ENCODE measurements around the gene IL1A.

IL1A gene

DNA sequence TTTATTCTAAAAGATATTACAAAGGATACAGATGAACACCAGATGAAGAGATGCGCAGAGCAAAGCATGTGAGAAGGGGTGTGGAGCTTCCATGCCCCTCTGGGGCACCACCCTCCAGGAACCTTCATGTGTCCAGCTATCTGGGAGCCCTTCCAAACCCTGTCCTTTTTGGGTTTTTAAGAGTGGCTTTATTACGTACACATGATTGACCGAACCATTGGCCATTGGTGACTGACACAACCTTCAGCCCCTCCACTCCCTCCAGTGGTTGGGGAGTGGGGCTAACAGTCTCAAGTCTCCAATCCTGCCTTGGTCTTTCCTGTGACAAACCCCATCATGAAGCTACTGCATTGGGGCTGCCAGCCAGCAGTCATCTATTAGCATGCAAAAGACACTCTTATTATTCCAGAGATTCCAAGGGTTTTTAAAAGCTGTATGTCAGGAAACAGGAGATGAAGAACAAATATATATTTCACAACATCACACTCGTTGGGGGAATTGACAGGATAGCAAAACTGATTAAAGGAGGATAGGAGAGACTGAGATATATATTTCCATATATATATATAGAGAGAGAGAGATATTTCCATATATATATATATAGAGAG lies 32.9 kb upstream of the IL1A start:
- no peak for DNase-seq

DNA sequence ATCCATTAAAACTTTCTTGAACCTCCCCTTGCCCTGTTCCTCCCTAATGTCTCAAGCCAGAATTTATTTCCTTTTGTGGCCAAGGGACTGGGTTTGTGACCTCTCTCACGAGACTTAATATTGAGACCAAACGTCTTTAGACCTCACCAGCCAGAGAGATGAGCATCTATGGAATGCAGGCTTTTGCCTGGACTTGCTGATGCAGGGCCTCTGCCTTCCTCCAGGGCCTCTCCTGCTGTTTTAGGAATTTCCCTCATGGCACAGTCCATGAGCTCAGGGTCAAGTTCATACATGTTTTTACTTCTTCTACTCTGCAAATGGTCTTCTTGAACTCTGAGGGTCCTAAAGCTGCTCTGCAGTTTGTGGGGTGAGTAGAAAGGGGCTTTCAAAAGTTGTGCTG lies 30.0 kb upstream of the IL1A start:
- DNase-seq, result no peak

DNA sequence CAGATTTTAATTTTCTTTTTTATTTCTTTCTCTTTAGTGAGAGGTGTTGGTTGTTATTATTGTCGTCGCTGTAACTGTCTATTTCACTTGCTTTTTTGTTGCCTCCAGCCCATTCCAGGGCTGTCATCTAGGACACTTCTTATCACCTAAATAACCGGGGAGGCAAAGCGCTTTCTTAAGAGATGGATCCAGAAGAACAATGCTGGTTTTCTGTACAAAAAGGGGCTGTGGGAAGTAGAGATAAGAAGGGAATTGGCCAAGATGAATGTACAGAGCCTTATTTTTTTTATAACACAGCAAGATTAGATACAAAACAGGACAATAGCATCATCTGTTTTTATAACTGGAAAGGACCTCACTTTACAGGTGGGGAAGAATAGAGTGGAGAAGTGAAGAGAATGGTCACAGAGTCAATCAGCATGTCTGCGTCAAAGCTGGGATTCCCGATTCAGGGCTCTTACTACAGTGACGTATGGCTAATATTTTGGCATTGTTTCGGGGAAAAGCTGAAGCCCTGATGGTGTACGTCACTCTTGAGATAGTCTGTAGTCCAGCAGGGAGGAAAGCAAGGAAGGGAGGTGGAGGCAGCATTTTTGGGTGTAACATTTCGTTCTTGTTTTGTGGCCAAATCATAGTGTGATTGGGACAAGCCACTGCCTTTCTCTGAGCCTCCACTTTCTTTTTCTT lies 29.1 kb upstream of the IL1A start:
- no peak for DNase-seq

DNA sequence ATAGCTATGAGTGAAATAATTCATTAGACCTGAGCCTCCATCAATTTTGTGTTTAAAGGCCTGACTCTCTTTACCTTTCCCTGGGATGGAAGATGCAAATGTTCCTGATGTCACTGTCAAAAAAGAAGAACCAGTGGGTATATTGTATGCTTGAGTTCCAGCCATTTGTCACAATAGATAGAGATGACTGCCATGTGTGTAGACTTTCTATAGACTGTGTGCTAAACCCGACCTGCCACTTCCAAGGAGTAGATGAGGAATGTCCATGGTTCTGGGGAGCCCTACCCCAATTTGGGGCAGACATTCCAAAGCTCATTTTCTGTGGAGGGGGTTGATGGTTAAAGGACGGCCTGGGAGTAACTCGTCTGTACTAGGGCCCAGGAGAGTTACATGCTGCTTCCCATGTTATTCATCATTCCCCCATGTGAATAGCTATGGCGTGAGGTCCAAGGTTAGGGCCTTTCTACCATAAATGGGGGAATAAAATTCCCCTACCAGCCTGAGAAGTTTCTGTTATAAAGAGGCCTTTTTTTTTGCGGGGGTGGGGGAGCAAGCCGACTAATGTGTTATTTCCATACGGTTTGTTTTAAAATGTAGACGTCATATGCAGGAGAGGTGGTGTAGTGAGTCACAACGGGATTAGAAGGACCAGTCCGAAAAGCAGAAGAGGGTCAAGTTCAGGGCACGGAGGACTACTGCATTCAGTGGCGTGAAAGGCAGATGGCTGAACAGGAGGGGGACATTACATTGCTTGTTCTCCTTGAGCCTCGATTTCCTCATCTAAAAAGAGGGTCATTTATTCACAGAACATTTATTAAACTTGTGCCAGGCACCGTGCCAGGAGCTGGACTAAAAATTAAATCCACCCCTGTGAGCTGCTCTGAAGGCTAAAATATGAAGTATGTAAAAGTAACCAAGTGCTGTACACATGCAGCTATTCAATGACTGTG lies 28.3 kb upstream of the IL1A start:
- no peak for DNase-seq

DNA sequence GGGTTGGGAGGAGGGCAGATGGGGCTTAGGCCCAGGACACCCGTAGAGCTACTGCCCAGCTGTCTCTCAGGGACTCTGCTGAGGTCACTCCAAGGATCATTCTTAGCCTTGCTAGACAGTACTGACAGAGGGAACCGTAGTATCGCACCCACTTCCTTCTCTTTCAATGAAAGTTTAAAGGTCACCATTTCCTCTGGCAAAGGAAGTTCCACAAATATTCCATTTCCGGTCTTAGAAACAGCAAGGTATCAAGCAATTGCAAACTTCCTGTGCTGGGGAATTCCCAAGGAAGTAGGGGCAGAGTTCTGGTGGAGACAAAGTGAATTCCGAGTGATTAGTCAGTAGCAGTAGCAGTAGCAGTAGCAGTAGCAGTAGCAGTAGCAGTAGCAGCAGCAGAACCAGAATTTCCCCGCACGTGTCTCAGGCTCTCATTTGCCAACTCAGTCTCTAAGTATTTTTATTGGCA lies 27.6 kb upstream of the IL1A start:
- DNase-seq, result no peak

DNA sequence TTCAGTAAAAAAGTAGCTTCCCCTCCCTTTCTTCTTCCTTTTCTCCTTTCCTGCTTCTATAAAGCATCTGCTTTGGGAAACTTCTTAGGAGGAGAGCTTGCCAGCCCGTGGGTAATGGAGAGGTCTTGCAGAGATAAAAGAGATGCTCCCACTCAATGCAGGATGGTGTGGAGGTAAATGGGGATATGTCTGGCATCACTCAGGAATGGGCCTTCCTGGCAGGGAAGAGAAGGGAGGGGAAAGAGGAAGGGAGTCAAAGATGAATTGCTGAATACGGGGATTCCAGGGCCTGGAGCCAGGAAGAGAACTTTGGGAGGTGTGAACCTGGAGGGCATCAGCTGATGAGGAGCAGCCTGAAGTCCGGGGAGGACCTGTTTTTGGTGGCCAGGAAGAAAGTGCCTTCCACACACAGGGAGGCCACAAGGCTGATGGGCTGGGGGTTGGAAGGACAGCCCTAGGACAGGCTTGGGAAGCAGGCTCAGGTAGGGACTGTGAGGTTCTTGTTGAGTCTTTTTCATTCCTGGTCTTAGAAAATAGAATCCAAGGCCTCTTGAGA lies 27.1 kb upstream of the IL1A start:
- DNase-seq, result no peak

DNA sequence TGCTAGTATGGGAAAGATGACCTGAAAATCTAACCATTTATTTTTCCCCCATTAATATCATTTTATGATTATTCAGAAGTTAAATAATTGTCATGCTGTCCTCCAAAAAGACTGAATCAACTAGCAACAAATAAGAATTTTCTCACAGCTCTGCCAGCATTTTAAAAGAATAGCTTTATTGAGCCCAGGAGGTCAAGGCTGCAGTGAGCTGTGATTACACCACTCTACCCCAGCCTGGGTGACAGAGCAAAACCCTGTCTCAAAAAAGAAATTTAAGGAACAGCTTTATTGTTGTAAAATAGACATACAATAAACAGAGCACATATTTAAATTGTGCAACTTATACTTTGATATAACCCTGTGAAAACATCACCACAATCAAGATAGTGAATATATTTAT lies 24.8 kb upstream of the IL1A start:
- DNase-seq, result no peak

DNA sequence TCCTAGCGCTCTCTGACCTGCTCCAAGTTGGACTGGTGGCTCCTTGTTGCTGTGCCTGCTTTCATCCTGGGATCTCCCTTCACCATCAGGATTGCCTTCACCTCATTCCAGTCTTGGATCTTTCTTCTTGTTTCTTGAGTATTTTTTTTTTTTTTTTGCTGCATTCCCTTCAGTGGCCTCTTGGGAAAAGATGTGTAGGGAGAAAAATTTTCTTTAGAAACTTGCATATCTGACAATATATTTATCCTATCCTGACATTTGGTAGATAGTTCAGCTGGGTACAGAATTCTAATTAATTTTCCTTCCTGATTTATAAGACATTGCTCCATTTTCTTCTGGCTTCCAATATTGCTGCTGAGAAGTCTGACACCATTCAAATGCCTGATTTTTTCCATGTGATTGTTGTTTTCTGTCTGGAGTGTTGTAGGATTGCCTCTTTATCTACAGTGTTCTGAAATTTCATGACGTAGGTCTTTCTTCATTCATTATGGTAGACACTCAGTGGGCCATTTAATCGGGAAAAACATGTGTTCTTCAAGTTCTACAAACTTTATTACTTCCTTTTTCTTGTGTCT lies 23.0 kb upstream of the IL1A start:
- DNase-seq, result no peak

DNA sequence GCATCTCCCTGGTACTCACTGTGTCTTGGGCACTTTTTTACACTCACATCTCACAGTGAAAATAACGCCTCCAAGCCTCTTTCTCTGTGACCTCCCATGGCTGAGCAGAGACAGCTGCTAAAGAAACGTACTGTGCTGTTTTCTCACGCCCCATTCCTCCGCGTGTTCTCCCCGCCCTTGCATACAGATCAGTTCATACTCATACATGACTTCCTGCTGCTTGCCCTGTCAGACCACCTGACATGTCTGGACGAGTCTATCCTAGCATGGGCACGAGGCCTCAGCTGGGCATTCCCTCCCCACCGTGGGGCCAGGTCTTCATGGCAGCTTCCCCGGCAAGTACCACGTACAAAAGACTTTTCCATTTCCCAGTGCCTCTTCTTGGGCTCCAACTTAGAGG lies 21.2 kb upstream of the IL1A start:
- no peak for DNase-seq

DNA sequence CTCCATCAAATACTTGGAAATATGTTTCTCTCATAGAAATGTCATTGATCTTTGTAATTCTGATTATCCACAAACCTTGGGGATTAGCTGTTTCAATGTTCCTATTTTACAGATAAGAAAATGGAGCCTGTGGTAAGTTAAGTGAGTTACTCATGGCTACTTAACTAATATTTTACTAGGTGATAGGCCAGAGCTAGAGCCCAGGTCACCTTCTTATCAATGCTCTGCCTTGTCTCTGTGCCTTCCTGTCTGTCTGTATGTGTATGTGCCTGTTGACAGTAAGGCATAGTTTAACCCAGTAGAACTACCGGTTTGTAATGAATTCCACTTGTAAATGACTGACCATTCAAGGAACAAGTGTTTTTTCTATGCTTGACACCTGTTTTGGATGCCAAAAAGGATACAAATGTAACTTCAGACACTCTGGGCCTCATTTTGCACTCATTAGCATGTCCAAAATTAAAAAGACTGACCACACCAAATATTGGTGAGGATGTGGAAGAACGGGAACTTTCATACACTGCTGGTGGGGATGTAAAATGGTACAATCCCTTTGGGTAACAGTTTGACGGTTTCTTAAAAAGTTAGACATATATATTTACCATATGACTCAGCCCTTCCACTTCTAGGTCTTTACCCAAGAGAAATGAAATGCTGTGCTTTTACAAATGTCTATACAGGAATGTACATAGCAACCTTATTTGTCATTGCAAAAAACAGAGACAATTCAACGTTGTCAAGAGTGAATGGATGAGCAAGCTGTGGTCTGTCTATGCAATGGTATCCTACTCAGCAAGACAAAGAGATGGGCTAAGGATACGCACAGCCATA lies 19.6 kb upstream of the IL1A start:
- no peak for DNase-seq

DNA sequence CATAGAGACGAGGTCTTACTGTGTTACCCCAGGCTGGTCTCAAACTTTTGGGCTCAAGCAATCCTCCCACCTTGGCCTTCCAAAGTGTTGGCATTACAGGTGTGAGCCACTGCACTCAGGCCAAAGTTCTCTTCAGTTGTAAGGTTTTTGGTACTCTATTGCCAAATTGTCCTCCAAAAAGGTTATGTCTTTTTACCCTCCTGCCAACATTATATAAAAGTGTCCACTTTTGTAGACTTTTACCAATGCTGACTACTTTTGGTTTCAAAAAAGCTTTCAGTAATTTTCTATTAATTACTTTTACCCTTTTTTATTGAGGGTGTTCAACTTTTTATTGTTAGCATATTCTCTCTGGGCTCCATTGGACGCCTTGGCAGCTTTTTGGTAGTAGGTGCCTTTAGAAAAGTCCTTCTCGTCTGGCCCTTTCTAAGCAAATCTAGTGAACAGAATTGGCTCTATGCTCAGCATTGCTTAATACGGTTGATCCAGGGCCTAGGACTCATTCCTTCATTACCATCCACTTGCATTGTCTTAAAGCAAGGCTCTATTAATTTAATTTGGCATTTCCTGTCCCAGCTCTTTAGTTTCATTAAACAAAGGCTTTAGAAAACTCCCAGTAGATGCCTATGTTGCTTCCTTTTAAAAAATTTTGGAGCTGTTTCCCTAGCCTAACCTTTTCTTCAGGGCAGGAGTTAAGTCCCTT lies 16.7 kb upstream of the IL1A start:
- no peak for DNase-seq

DNA sequence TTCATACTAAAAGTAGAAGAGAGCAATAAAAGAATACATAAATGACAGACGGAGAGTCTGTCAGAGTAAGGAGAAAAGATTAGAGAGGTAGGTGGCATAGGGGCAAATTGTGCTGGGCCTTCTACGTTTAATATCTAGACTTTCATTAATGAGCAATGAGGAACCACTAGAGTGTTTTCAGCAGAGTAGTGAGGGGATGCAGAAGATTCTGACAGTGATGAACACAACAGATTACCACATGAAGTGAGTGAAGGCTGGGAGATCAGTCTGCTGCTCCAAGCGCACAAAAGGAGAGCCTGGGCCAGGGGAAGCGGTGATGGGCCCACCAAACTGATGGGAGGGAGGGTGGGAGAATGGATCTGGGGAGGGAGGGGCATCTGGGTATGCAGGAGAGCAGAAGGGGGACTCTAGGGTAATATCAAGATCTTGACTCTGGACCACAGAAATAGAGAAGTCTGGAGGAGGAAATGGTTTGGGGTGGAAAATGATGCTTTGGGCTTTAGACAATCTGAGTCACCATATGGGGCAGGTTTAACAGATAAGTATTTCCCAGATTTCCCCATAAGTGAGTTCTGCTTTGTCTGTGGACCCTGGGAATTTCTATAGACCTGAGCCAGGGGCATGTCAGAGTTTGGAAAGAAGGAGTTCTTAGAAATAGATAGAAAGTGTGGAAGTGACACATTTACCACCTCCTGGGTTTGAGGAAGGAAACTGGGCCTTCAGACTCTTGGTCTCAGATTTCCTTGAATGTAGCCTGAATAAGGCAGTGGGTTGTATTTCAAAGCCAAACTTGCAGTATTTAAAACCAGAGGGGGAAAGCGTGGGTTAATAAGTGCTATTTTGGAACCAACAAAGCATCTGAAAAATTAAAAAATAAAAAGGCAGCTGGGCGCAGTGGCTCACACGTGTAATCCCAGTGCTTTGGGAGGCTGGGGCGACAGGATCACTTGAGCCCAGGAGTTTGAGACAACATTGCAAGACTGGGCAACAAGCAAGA lies 15.0 kb upstream of the IL1A start:
- DNase-seq, result no peak

DNA sequence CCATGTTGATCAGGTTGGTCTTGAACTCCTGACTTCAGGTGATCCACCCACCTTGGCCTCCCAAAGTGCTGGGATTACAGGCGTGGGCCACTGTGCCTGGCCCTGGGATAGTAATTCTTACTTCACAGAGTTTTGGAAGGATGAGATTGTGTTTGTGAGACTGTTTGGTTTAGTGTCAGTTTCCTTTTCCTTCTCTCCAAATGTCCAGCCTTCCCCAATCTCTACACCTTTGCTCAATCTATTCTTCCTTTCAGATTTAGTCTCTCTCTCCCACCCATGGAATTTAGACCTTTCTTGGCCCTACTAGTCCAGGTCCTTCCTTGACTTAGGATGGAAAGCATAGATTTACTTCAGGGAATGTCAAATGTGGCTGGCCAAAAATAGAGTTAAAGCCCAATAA lies 12.2 kb upstream of the IL1A start:
- DNase-seq, result no peak

DNA sequence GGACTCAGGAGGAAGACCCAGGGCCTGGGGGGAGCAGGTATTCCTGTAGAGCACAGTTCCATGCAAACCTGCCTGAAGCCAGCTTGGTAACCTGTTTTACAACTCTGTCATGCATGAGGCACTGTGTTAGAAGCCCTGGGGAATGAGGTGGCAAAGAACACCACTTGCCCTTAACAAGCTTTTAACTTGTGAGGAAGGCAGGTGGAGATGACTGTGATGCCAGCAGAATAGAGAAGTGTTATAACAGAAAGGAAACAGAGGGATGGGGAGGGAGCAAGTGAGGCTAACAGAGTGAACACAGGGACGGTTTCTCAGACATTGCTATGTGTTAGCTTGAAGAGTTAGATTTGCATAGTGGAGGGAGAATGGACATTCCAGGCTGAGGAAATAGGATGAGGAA lies 11.5 kb upstream of the IL1A start:
- DNase-seq, result no peak

DNA sequence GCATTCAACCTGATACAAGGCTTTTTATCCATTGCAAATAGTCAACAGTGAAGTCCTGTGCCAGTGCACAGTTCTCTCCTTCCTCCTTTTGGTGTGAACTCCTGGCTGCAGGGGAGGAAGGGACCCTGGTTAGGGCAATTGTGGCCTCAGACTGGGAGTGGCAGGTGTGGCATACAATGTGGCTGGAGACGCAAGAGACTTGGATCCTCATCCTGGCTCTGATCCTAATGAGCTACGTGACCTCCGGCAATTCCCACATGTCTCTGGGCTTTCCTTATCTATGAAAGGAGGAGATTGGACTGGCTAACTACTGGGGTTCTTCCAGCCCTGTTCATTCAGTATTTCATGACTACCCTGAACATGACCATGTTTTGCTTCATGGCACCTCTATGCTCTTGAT lies 10.5 kb upstream of the IL1A start:
- no peak for DNase-seq

DNA sequence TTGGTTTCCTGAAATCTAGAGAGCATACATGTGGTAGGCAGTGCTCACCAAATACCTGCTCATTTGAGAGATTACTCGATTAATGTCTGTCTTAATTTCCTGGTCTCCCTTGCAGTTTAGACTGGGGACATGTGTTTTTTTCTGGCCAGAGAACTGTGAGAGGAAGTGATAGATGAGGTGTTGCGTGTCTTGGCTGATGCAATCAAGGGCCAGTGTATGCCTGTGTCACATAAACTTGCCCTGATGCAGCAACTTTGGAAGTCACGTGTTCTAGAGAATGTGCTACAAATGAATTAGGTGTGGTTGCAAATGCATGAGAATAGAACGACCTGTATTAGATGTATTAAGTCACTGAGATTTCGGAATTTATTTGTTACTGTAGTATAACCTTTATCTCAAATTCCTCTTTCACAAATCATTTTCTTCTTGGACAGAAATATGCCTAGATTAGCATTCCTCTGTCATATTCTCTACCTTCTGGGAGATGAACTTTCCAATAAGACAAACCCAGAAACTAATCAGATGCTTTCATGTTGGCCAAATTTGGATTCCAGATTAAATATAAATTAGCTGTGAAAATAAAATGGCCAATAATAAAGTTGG lies 9.9 kb upstream of the IL1A start:
- DNase-seq, result no peak

DNA sequence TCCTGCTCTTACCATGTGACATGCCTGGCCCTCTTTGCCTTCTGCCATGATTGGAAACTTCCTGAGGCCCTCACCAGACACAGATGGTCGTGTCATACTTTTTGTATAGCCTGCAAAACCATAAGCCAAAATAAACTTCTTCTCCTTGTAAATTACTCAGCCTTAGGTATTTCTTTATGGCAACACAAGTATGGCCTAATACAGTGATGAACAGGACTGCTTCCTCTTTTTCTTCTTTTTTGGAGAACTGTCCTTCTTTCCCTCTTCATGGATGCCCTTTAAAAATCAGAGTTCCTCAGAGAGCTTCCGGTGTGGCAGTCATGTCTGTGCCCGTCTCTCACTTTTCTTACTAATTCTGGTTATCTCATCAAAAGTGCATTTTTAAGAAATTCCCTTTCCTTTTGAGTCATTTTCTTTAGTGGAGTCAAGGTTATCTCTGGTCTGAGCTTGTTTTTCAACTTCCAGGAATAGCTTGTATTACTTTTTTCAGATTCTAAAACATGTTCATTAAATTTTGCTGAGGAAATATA lies 9.2 kb upstream of the IL1A start:
- DNase-seq, result no peak

DNA sequence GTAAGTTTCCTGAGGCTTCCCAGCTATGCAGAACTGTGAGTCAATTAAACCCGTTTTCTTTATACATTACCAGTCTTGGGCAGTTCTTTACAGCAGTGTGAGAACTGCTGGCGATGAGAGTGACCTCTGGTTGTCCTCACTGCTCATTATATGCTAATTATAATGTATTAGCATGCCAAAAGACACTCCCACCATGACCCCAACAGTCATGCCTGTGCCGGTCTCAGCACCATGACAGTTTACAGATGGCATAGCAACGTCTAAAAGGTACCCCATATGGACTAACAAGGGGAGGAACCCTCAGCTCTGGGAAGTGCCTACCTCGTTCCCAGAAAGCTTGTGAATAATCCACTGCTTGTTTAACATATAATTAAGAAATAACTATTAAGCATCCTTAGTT lies 8.1 kb upstream of the IL1A start:
- no peak for DNase-seq

DNA sequence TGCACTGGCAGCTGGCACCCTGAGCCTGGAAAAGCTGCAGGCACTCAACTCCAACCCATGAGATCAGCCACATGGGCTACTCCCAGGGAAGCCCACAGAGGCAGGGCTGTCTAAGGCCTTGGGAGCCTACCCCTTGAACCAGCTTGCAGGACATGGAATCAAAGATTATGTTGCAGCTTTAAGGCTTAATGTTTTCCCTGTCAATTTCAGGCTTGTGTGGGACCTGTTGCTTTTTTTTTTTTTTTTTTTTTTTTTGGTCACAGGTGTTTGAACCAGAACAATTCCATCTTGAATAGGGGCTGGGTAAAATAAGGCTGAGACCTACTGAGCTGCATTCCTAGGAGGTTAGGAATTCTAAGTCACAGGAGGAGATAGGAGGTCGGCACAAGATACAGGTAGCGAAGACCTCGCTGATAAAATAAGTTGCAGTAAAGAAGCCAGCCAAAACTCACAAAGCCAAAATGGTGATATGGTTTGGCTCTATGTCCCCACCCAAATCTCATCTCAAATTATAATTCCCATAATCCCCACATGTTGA lies 7.5 kb upstream of the IL1A start:
- no peak for DNase-seq
